ENCODE results near the gene HYI. TPM values are rescaled to one million over a fixed set of nuclear protein-coding genes. Genes with fewer than 3 reads are reported as not detected.

The HYI gene
- total RNA-seq, 3 donors from 2014 or later, result 66.6 to 79.3 (median 70.1) TPM

DNA sequence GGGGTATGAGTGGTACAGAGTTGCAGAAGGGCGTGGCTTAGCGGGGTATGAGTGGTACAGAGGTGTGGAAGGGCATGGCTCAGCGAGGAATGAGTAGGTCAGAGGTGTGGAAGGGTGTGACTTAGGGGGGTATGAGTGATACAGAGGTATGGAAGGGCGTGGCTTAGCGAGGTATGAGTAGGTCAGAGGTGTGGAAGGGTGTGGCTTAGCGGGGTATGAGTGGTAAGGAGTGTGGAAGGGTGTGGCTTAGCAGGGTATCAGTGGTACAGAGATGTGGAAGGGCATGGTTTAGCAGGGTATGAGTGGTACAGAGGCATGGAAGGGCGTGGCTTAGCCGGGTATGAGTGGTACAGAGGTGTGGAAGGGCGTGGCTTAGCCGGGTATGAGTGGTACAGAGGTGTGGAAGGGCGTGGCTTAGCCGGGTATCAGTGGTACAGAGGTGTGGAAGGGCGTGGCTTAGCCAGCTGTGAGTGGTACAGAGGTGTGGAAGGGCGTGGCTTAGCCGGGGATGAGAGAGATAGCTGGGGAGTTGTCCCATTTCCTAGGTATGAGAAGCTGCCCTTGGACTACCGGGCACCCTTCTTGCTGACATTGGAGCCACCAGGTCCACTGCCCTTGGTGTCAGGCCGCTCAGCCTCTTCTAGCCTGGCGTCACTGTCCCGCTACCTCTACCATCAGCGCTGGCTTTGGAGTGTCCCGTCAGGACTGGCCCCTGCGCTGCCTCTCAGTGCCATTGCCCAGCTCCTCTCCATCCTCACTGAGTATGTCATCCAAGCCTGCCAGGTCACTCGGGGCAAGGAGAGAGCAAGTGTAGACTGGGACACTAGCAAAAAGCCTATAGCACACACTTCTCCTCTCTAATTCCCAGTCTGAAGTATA is 29.8 kb downstream of the HYI start:
- Histone ChIP-seq H3K27me3 (no peaks in the 10 kb centered on the region), H3K9me3 (no peaks in the 10 kb centered on the region), H3K4me3 (no peak overlapping the region), H3K4me1 (no peaks in the 10 kb centered on the region), H3K36me3 (peaks cover 50% of the 10 kb centered on the region), H3K27ac (no peak overlapping the region)
- TF ChIP-seq POLR2A (IDR thresholded peaks at IDR 0.05) (no peak), POLR2AphosphoS5 (IDR thresholded peaks at IDR 0.05) (no peak)
- TF ChIP-seq, protein P1, sequence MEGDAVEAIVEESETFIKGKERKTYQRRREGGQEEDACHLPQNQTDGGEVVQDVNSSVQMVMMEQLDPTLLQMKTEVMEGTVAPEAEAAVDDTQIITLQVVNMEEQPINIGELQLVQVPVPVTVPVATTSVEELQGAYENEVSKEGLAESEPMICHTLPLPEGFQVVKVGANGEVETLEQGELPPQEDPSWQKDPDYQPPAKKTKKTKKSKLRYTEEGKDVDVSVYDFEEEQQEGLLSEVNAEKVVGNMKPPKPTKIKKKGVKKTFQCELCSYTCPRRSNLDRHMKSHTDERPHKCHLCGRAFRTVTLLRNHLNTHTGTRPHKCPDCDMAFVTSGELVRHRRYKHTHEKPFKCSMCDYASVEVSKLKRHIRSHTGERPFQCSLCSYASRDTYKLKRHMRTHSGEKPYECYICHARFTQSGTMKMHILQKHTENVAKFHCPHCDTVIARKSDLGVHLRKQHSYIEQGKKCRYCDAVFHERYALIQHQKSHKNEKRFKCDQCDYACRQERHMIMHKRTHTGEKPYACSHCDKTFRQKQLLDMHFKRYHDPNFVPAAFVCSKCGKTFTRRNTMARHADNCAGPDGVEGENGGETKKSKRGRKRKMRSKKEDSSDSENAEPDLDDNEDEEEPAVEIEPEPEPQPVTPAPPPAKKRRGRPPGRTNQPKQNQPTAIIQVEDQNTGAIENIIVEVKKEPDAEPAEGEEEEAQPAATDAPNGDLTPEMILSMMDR (IDR thresholded peaks at IDR 0.05), result no peak
- intact Hi-C loops (cut with DNase I; ENCODE audit: low total_unique reads), result no loop called here
- DNase-seq (ENCODE audit: low spot score in 2 of 2), result no peak

DNA sequence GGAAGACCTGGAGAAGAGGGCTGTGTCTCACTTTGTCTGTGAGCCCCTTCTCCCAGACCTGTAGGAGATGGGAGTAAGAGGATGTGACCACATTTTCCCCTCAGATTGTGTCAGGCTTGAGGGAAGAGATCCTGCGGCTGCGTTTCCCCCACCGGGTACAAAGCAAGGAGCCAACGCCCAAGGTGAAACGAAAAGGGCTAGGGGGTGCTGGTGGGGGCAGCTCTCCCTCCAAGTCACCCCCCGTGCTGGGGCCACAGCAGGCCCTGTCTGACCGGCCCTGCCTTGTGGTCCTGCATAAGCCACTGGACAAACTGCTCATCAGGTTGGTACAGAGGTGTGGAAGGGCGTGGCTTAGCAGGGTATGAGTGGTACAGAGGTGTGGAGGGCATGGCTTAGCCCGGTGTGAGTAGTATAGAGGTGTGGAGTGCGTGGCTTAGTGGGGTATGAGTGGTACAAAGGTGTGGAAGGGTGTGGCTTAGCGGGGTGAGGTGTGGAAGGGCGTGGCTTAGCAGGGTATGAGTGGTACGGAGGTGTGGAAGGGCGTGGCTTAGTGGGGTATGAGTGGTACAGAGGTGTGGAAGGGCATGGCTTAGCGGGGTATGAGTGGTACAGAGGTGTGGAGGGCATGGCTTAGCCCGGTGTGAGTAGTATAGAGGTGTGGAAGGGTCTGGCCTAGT is 30.6 kb downstream of the HYI start:
- peaks cover 50% of the 10 kb centered on the region for H3K36me3 ChIP-seq
- H3K27me3 ChIP-seq, result no peaks in the 10 kb centered on the region

DNA sequence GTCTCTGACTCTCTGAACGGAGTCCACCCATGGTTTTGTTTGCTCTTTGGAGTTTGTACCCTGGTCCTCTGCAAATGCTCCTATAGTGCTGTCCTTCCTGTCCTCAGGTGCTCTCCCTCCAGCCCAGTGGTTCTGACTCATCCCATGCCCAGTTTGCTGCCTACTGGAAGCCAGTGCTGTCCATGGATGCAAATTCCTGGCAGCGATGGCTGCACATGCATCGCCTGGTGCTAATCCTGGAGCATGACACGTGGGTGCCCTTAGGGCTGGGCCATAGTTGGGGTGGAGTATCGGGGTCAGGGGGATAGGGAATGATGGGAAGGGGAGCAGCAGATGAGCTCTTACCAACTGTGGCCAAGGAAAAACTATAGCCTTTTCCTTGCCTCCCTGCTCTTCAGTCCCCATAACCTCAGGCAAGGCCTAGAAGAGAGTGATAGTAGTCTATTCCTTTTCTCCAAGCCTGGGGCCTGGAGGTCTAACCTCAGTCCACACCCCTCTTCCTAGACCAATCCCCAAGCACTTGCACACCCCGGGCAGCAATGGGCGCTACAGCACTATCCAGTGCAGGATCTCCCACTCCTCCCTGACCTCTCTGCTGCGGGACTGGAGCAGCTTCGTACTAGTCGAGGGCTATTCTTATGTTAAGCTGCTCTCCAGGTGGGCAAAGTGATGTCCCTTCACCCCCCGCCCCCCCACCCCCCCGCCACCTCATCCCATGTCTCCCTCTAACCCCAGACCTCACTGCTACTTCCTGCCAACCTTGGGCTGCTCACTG is 31.6 kb downstream of the HYI start:
- Histone ChIP-seq H3K4me1 (no peaks in the 10 kb centered on the region), H3K4me3 (no peak overlapping the region), H3K27ac (no peak overlapping the region), H3K36me3 (peaks cover 53% of the 10 kb centered on the region), H3K27me3 (no peaks in the 10 kb centered on the region), H3K9me3 (no peaks in the 10 kb centered on the region)
- intact Hi-C loops (cut with DNase I; ENCODE audit: low total_unique reads), result no loop called here
- no peak for DNase-seq (ENCODE audit: low spot score in 2 of 2)
- no peak for TF ChIP-seq POLR2AphosphoS5 (IDR thresholded peaks at IDR 0.05)
- no peak for TF ChIP-seq POLR2A (IDR thresholded peaks at IDR 0.05)
- TF ChIP-seq, protein P1 (IDR thresholded peaks at IDR 0.05), result no peak

More for the DNA sequence above, 30.6 kb downstream of the HYI start:
- Histone ChIP-seq H3K4me3 (no peak overlapping the region), H3K9me3 (no peaks in the 10 kb centered on the region), H3K27ac (no peak overlapping the region), H3K4me1 (no peaks in the 10 kb centered on the region)
- TF ChIP-seq POLR2AphosphoS5 (IDR thresholded peaks at IDR 0.05) (no peak), POLR2A (IDR thresholded peaks at IDR 0.05) (no peak)
- TF ChIP-seq, protein P1 (IDR thresholded peaks at IDR 0.05), result no peak
- intact Hi-C loops (cut with DNase I; ENCODE audit: low total_unique reads), result no loop called here
- no peak for DNase-seq (ENCODE audit: low spot score in 2 of 2)

DNA sequence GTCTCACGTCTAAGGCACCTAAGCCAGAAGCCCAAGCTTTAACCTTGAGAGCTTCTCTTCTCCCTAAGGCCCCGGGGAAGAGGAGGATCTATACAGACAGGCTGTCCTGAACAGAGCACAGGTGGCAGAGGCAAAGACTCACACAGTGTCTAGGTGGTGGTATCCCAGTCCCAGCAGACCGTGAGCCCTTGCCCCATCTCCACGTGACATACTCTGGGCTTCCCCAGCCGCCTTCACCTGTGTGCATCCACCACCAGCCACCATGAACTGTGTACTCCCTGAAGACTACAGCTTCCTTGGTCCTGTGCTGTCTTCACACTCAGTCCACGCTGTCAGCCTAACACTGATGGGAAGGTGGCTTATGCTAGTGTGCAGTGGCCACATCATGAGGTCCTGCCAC is 32.3 kb downstream of the HYI start:
- no peak for DNase-seq (ENCODE audit: low spot score in 2 of 2)
- Histone ChIP-seq H3K9me3 (no peaks in the 10 kb centered on the region), H3K36me3 (peaks cover 45% of the 10 kb centered on the region), H3K4me1 (no peaks in the 10 kb centered on the region), H3K27ac (no peak overlapping the region), H3K27me3 (no peaks in the 10 kb centered on the region), H3K4me3 (no peak overlapping the region)
- TF ChIP-seq, protein P1 (IDR thresholded peaks at IDR 0.05), result no peak
- TF ChIP-seq POLR2AphosphoS5 (IDR thresholded peaks at IDR 0.05) (no peak), POLR2A (IDR thresholded peaks at IDR 0.05) (no peak)
- intact Hi-C loops (cut with DNase I; ENCODE audit: low total_unique reads), result no loop called here
